Measurements from ENCODE around the gene ITM2C.

The ITM2C gene

DNA sequence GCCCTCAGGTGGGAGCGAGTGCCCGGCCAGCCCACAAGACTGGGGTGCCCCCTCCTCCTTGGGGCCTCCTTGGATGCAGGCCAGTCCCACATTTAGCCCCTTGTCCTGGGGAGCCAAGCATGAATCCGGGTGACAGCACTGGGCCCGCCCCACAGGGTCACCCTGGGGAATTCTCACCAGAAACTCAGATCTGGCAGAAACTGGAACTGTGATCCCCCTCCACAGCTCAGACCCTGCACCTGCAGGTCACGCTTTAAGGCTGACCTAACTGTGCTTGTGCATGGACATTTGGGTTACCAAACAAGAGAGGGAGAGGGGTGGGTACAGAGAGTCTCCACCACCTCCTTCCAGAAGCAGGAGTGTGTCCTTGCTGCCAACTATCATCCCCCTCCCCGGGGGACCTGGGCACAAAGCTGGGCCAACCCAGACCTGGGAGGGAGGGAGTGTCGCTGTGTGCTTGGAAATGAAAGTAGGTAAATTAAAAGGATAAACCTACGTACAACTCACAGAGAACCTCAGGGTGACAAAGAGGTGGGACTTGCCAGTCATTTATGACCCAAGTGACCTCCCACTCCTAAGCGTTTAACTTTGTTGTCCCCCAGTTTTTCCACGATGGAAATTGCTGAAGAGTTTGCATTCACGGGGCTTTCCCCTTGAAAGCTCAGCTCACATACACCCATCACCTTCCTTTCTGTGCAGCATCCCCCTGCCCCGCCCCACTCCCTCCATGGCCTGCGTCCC, 9.1 kb downstream of the ITM2C start:
- no peak for DNase-seq (ENCODE audit: low spot score)

GRCh38 chr2:230874456-230874855, 9.7 kb downstream of the ITM2C start:
- DNase-seq (ENCODE audit: low spot score): no peak

- DNase-seq (ENCODE audit: low spot score): no peak
These were observed 10.1 kb downstream of the ITM2C start for GRCh38 chr2:230874876-230875275.

- DNase-seq (ENCODE audit: low spot score): no peak
These were observed 10.9 kb downstream of the ITM2C start for GRCh38 chr2:230875347-230876315.

GRCh38 chr2:230877116-230877758, 12.5 kb downstream of the ITM2C start:
- no peak for DNase-seq (ENCODE audit: low spot score)

GRCh38 chr2:230877759-230878598, 13.2 kb downstream of the ITM2C start:
- peak; percentile 28 for DNase-seq (ENCODE audit: low spot score)

GRCh38 chr2:230878599-230879188, 14.0 kb downstream of the ITM2C start:
- no peak for DNase-seq (ENCODE audit: low spot score)

- no peak for DNase-seq (ENCODE audit: low spot score)
These were observed 14.6 kb downstream of the ITM2C start for GRCh38 chr2:230879271-230879882.

GRCh38 chr2:230879891-230880290, 15.1 kb downstream of the ITM2C start:
- no peak for DNase-seq (ENCODE audit: low spot score)

DNA sequence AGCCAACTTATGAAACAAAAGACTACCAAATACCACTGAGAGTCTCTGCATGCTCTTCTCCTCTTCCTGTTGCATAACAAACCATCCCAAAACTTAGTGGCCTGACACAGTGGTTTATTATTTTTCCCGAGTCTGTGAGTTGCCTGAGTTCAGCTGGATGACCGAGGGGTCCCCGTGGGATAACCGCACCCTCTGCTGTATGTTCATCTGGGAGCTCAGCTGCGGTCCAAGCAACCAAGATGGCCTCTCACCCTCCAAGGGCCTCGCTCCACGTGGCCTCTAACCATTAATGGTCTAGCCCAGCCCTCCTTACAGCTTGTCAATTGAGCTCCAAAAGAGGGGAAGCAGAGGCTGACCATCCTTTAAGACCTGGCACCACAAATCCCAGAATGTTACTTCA, 17.1 kb downstream of the ITM2C start:
- no peak for DNase-seq (ENCODE audit: low spot score)

DNA sequence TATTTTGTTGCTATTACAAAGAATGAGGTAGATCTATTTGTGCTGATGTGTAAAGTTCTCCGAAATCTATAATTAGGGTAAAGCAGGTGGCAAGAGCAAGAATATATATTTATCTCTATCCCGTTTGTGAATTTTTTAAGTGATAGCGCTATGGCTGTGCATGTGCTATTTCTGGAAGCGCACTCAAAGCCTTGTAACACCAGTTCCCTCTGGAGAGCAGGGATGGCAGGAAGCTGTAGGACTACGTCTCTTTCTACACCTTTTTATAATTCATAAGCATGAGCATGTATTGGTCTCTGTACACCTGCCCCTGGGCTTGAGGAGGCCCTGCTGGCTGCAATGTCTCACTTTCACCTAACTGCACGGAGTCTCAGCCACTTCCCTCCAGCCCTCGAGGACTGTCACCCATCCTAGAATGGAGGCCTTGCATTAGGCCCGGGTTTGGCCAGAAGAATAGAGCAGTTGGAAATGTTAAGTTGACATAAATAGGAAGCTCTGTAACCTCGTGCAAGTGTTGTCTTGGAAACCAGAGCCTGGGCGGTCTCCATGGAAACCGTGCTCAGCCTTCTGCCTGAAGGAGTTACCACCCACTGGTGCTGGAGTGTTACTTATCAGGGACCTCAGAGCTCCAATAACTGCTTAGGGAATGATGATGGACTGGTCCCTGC, 20.9 kb downstream of the ITM2C start:
- DNase-seq (ENCODE audit: low spot score): no peak

DNA sequence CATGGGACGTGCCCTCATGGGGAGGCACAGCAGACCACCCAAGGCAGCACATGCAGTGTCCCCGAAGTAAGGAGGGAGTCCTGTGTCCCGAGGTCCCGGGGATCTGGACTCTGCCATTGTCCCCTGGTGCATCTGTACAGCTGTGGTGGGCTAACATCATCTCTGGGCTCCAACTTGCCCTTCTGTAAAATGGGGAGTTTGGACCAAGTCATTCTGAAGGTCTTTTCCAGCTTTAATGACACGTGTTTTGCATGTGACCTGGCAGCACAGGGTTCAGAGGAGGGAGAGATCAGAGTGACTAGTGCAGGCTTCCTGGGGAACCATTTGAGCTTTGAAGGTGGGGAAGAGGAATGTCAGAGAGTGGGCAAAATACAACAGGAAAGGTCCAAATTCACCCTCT, 21.5 kb downstream of the ITM2C start:
- DNase-seq (ENCODE audit: low spot score): no peak

DNA sequence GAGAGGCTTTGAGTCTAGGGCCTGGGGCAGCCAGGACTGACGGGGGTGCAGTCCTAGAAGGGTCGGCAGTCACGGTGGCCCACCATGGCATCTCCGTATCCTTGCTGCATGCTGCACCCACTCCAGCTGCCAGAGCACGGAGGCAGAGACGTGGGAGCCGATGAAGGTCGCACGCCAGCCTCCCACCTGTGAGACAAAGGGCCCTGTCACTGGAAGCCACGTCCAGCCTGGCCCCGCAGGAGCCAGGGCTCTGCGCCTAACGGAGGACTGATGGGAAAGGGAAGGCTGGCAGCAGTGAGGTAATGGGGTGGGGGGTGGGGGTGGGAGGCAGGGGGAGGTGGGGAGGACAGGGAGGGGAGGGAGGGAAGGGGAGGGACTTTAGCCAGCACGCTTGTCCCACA, 21.9 kb downstream of the ITM2C start:
- no peak for DNase-seq (ENCODE audit: low spot score)

DNA sequence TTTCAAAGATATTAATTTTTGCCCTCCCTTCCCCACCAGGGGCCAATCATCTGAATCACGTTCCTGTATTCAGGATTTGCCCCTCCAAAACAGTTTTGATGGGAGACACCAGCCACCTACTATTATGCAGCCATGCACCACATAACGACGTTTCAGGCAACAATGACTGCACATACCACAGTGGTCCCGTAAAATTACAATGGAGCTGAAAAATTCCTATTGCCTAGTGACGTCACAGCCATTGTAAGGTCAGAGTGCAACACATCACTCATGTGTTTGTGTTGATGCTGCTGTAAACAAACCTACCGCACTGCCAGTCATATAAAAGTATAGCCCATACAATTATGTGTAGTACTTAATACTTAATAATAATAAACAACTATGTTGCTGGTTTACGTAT, 22.6 kb downstream of the ITM2C start:
- DNase-seq (ENCODE audit: low spot score): no peak

- no peak for DNase-seq (ENCODE audit: low spot score)
These were observed 24.2 kb downstream of the ITM2C start for GRCh38 chr2:230888824-230889400.

- no peak for DNase-seq (ENCODE audit: low spot score)
These were observed 25.3 kb downstream of the ITM2C start for GRCh38 chr2:230889911-230890601.

- DNase-seq (ENCODE audit: low spot score): no peak
These were observed 25.9 kb downstream of the ITM2C start for GRCh38 chr2:230890646-230891045.

GRCh38 chr2:230891064-230891463, 26.3 kb downstream of the ITM2C start:
- DNase-seq (ENCODE audit: low spot score): no peak

DNA sequence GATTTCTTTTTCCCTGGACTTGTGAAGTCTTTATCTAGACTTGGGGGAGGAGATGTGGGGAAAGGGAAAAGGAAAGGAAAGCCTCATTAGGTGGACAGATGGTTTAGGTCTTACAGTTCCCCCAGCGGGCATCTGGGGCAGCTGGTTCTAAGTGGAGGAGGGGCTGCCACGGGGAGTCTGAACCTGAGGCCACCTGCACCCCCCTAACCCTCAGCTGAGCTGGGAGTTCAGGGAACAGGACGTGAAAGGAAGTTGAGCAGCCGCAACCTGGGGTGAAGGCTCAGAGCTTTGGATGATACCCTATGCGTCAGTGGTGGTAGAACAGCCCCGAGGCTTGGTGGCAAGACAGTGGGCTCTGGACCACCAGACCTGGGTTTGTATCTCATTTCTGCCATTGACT, 26.8 kb downstream of the ITM2C start:
- DNase-seq (ENCODE audit: low spot score): no peak

All from CD4-positive, alpha-beta T cell treated with Interleukin-6 at 100 ng/mL for 8 hours (primary cell).